GM21576 (cell line): ENCODE data around the gene EDNRB.
A peak's percentile ranks its signal among the peaks of the same experiment; 100 is the strongest.
"Not testable (repeated sequence)": the region's sequence is repeated elsewhere in the genome, so short reads cannot be mapped to it uniquely, and the experiment has no call there.

ENCODE experiments used
- ATAC-seq: cut with Tn5 transposase; IDR thresholded peaks from one replicate; pipeline ENCODE4 v1.9.1; 2021; ENCODE audit warnings: mild to moderate bottlenecking, moderate library complexity; ENCODE audit not compliant: unreplicated experiment

The EDNRB gene

GRCh38 chr13:77848050-77848449, 70.6 kb downstream of the EDNRB start:
- not testable (repeated sequence) for ATAC-seq

GRCh38 chr13:77846173-77846572, 72.5 kb downstream of the EDNRB start:
- peak; percentile 59 for ATAC-seq
